HG03039 (cell line): ENCODE results near the gene FOXP1.
"Not testable (repeated sequence)": the region's sequence is repeated elsewhere in the genome, so short reads cannot be mapped to it uniquely, and the experiment has no call there.

Experiments used
- ATAC-seq: cut with Tn5 transposase; IDR thresholded peaks from one replicate; pipeline ENCODE4 v1.9.1; 2021; ENCODE audit warnings: mild to moderate bottlenecking, moderate library complexity; ENCODE audit not compliant: unreplicated experiment

FOXP1 gene

GRCh38 chr3:71002298-71002697 lies 581.2 kb downstream of the FOXP1 start:
- no peak for ATAC-seq

- no peak for ATAC-seq
These were observed 582.2 kb downstream of the FOXP1 start for GRCh38 chr3:71001303-71001830.

GRCh38 chr3:71000483-71000882 lies 583.0 kb downstream of the FOXP1 start:
- ATAC-seq: no peak

- ATAC-seq: no peak
These were observed 583.8 kb downstream of the FOXP1 start for GRCh38 chr3:70999730-71000129.

GRCh38 chr3:70996082-70996481 lies 587.4 kb downstream of the FOXP1 start:
- no peak for ATAC-seq

- no peak for ATAC-seq
These were observed 588.9 kb downstream of the FOXP1 start for GRCh38 chr3:70994644-70995043.

- no peak for ATAC-seq
These were observed 590.8 kb downstream of the FOXP1 start for GRCh38 chr3:70992562-70993204.

GRCh38 chr3:70992131-70992530 lies 591.4 kb downstream of the FOXP1 start:
- no peak for ATAC-seq

- ATAC-seq: no peak
These were observed 592.8 kb downstream of the FOXP1 start for GRCh38 chr3:70990723-70991122.

- ATAC-seq: no peak
These were observed 593.3 kb downstream of the FOXP1 start for GRCh38 chr3:70990185-70990584.

- no peak for ATAC-seq
These were observed 594.4 kb downstream of the FOXP1 start for GRCh38 chr3:70989174-70989573.

GRCh38 chr3:70988111-70988510 lies 595.4 kb downstream of the FOXP1 start:
- ATAC-seq: no peak

GRCh38 chr3:70985572-70985971 lies 598.0 kb downstream of the FOXP1 start:
- ATAC-seq: no peak

GRCh38 chr3:70984776-70985482 lies 598.6 kb downstream of the FOXP1 start:
- no peak for ATAC-seq

GRCh38 chr3:70982700-70983140 lies 600.8 kb downstream of the FOXP1 start:
- no peak for ATAC-seq

GRCh38 chr3:70982284-70982683 lies 601.2 kb downstream of the FOXP1 start:
- ATAC-seq: no peak

GRCh38 chr3:70981231-70981880 lies 602.2 kb downstream of the FOXP1 start:
- ATAC-seq: no peak

- ATAC-seq: no peak
These were observed 602.8 kb downstream of the FOXP1 start for GRCh38 chr3:70980646-70981170.

- ATAC-seq: no peak
These were observed 603.4 kb downstream of the FOXP1 start for GRCh38 chr3:70979983-70980645.

- ATAC-seq: no peak
These were observed 605.8 kb downstream of the FOXP1 start for GRCh38 chr3:70977712-70978111.

- ATAC-seq: not testable (repeated sequence)
These were observed 607.5 kb downstream of the FOXP1 start for GRCh38 chr3:70975981-70976380.
